Sigmoid colon (tissue), 3 donors: ENCODE data around the gene CLEC9A.

Experiments
- CTCF ChIP-seq, 4 experiments: fragments of 450-650 bp in 3 of 4; fragments of 200-600 bp in 1 of 4; IDR thresholded peaks; one replicate each; pipeline ENCODE4 v1.5.1; 2016 to 2019; ENCODE audit warnings: antibody characterized with exemption in 4 of 4, mild to moderate bottlenecking in 3 of 4, moderate library complexity in 2 of 4
- POLR2A ChIP-seq, 2 donors: fragments of 450-650 bp; IDR thresholded peaks; one replicate each; pipeline ENCODE4 v1.6.1; 2016; ENCODE audit warnings: antibody characterized with exemption in 2 of 2, mild to moderate bottlenecking in 2 of 2, moderate library complexity in 2 of 2

GRCh38 chr12:10033783-10034545, 3.5 kb downstream of the CLEC9A start:
- TF ChIP-seq CTCF (IDR thresholded peaks at IDR 0.05) (peak; percentile 32 to 53 (median 44)), POLR2A (IDR thresholded peaks at IDR 0.05) (no peak)
